ENCODE measurements around the gene S1PR3.

Gene S1PR3

DNA sequence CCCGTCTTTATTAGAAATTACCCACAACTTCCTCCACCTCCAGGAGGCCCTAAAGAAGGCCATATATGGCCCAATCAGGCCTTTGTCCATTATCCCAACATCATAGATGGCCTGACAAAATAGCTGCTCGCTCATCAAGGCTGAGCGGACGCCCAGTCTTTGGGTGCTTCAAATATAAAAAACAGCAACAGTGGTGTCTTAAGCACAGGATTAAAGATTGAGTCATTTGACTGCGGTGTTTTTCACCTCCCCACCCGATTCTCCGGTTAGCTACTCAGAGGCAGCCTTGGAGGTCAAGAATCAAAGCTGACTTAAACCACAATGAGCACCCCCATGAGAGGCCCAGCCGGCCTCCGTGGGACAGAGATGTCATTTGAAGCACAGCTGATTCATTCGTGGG, 18.8 kb downstream of the S1PR3 start:
- DNase-seq, result no peak

GRCh38 chr9:89010526-89011111, 19.4 kb downstream of the S1PR3 start:
- no peak for DNase-seq

GRCh38 chr9:89011683-89012082, 20.4 kb downstream of the S1PR3 start:
- DNase-seq, result no peak

DNA sequence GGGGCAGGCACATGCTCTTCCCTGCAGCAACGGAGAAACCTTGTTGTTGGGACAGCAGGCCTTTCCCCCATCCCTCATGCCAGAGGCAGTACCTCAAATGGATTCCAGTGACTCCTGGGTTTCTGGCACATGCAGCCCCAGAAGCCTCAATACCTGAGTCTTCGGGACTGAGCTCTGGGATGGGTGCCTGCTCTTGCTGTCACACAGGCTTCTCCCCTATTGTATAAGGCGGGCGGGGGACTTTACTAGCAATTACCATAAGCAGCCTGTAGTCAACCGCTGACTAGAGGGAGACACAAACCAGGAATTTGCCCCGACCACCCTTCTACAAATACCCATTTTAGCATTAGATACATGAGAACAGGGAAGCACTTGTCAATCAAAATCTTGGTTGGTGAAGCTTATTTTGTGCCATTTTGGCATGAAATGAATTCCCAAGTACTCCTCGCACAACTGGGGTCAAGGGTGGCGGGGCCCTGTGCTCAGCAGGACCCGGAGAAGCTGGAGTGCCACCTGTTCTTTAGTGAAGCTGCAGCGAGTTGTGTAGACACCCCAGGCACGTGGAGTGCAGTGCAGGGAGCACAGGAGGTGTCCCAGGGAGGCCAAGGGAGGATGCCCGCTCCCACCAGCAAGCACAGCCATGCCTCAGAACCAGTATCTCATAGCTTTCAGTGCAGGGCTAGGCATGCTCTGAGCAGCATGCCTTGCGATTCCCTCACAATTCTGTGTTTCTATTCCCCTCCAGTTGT, 21.2 kb downstream of the S1PR3 start:
- DNase-seq, result no peak

DNA sequence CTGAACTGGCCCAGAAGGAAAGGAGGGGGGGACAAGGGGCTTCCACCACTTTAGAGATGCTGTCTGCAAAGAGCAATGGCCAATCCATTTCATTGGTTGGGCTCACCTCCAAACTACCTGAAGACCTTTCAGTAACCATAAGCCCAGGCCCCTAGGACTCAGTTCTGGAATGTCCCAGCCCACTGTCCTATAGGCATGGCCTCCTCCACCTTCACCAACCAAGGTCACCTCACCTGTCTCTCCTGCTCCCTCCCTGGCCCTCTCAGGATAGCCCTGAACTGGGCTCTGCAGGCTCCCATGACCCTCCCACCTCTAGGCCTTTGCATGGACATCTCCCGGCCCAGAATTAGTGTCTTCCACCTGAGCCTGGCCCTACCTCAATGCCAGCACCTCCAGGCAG, 22.4 kb downstream of the S1PR3 start:
- no peak for DNase-seq

DNA sequence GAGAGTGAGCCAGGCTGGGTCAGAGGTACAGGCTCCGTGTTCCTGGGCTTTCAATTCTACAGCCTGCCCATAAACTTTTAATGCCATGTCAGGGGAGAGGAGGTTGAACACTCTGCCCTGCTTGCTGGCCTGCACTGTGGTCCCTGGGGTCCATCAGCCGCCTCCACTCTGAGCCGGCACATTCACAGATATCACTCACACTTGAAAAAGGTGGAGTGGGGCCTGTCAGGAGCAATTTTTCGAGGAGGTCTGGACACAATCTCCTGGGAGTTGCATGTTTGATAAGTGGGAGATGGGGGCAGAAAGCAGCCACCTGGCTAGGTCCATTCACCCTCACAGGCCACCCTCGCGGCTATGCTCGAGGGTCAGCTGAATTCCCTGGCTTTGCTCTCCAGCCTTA, 22.9 kb downstream of the S1PR3 start:
- DNase-seq, result no peak

DNA sequence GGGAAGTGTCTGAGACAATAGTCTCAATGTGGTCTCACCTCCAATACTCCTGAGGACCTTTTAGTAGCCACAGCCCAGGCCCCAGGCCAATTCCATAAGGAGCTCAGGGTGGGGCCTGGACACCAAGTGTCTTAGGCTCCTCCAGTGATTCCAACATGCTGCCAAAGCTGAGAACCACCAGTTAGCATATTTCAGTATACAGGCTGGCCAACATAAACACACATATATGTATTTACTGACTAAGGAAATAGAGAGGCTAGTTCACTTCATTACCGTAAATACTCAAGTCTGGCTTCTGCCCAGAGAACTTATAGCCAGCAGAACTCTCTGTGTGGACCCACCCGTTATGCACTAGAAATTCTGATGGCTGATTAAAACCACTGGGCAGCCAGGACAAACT, 24.1 kb downstream of the S1PR3 start:
- DNase-seq, result no peak

GRCh38 chr9:89020754-89021153, 29.5 kb downstream of the S1PR3 start:
- no peak for DNase-seq

GRCh38 chr9:89021154-89021803, 30.0 kb downstream of the S1PR3 start:
- DNase-seq, result no peak

- no peak for DNase-seq
These were observed 30.9 kb downstream of the S1PR3 start for GRCh38 chr9:89022001-89022759.

GRCh38 chr9:89022902-89023301, 31.6 kb downstream of the S1PR3 start:
- no peak for DNase-seq

DNA sequence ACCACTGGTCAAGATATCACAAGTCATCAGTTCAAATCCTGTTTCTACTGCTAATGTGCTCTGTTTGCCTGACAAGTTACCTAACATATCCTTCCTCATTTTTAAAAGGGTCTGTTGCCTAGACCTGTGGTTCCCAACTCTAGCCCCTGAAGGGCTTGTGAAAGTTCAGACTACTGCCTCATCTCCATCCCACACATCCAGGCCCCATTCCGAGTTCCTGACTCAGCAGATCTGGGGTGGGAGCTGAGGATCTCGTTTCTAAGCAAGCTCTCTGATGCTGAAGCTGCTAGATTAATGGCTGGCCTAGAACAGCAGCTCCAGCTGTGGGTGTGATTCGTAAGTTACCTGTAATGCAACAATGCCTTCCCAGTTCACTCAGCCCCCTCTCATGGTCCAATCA, 32.5 kb downstream of the S1PR3 start:
- no peak for DNase-seq

- DNase-seq, result no peak
These were observed 33.5 kb downstream of the S1PR3 start for GRCh38 chr9:89024727-89025126.

DNA sequence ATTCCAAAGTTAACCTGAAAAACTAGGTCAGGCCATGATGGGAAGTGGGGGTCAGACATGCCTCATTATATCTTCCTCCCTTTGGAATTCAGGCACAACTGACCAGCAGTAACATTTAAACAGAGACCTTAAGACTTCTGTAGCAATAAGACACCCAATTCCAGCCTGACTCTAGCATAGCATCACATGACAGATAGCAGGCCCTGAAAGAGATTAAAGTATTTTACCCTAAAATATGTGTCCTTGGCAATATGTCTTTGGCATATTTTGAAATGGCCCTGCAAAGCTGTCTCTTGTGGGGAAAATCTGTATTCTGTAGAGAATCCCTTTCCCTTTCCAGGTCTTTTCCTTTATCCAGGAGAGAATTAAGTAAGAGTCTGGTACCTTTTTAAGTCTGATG, 34.3 kb downstream of the S1PR3 start:
- no peak for DNase-seq

GRCh38 chr9:89026876-89027275, 35.6 kb downstream of the S1PR3 start:
- no peak for DNase-seq

DNA sequence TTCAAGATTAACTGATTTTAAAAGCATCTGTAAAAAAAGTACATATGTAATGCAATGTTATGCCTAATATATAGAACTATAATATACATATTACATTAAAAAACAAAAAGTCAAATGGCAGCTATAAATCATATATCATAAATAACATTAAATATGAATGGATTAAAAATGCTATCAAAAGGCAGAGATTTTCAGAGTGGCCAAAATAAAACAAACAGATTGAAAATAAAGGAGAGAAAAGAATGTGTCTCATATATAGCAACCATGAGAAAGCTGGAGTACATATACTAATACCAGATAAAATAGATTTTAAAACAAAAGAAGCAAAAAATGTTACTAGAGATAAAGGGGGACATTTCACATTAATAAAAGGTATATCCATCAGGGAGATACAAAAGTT, 38.5 kb downstream of the S1PR3 start:
- no peak for DNase-seq

GRCh38 chr9:89032173-89032572, 40.9 kb downstream of the S1PR3 start:
- DNase-seq, result no peak

DNA sequence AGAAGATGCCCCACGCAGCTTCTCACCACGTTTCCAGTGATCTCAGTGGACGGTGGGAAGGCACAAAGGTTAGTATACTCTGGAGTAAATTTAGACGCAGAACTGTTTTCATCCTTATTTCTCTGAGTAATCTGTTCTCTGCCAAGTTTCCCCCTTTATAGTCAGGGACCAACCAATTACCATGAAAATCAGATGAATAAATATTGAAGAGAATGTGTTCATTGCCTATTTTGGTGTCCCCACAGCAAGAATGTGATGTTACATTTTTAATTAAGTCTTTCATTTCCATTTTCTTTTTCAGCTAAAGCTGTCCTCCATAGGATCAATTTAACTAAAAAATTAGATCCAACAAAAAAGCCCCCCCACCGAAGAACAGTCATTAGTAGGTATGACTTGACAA, 41.4 kb downstream of the S1PR3 start:
- no peak for DNase-seq

GRCh38 chr9:89036383-89036782, 45.1 kb downstream of the S1PR3 start:
- DNase-seq, result no peak

- no peak for DNase-seq
These were observed 45.6 kb downstream of the S1PR3 start for GRCh38 chr9:89036891-89037290.

DNA sequence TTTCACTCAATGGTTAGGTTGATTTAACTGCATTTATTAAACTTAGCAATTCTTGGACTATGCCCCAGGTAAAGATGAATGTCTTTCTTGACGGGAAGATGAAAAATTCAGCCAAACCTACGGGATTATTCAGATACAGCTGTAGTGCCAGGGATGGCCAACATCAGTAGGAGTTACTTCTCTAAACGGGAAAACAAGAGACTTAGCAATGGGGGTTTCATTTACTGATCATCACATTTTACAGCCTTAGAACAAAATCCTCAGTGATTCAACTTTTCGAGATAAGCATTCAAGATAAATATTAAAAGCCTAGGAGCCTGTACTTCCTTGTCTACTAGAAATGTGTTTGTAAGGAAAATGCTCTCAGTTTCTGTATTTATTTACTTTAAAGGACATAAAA, 46.1 kb downstream of the S1PR3 start:
- no peak for DNase-seq

GRCh38 chr9:89037891-89038290, 46.6 kb downstream of the S1PR3 start:
- no peak for DNase-seq

DNA sequence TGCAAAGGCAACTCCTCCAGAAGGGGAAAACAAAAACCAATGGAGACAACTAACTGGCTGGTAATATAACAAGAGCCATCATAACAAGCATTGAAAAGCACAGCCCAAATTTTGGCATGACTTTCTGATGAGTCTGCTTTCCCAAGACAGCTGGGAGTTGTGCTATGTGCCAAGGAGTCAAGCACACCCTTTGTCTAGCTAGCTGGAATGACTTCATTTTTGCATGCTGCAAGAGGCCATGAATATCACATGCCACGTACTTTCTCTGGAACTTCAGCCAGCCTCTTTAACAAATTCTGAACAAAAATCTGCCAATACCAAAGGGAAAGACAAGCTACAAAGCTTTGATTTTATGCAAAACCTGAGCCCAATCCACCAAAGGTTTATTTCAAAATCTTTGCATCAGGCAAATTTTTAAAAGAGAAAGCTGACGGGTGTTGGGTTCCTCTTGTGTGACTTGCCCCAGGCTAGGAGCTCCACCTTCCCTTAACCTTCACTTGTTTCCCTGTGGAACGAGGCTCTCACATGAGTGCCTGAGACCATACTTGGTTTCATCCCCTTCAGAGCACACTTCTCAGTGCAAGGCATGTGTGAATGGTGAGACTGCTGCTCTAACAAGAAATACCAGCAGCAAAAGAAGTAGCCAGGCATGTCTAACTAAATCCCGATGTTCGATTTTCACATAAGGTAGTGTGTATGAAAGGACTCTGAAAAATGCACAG, 47.3 kb downstream of the S1PR3 start:
- DNase-seq, result no peak
